SK-N-SH treated with all-trans-retinoic acid at 6 μM for 48 hours (cell line): Measurements from ENCODE around the gene KDM5C.

Source experiments
- BACH2 ChIP-seq: fragments of 250-450 bp; sonication (Bioruptor Pico); IDR thresholded peaks from 2 replicates; pipeline ENCODE4 v1.9.0; 2021; ENCODE audit warnings: mild to moderate bottlenecking, borderline replicate concordance
- CSDC2 ChIP-seq: fragments of 250-450 bp; sonication (Bioruptor Pico); IDR thresholded peaks from 2 replicates; pipeline ENCODE4 v1.5.0; 2020; ENCODE audit warnings: mild to moderate bottlenecking, moderate library complexity
- ESRRG ChIP-seq: fragments of 250-450 bp; sonication (Bioruptor Pico); IDR thresholded peaks from 2 replicates; pipeline ENCODE4 v1.6.1; 2021; ENCODE audit warnings: mild to moderate bottlenecking
- GLIS3 ChIP-seq: fragments of 250-450 bp; sonication (Bioruptor Pico); IDR thresholded peaks from 2 replicates; pipeline ENCODE4 v1.5.0; 2020; ENCODE audit warnings: mild to moderate bottlenecking, moderate library complexity
- PPARA ChIP-seq: fragments of 250-450 bp; sonication (Bioruptor Pico); IDR thresholded peaks from 2 replicates; pipeline ENCODE4 v1.5.0; 2020; ENCODE audit warnings: mild to moderate bottlenecking, borderline replicate concordance
- RARB ChIP-seq: fragments of 250-450 bp; sonication (Bioruptor Pico); IDR thresholded peaks from 2 replicates; pipeline ENCODE4 v1.8.0; 2021; ENCODE audit warnings: mild to moderate bottlenecking, moderate library complexity
- SNAI2 ChIP-seq: fragments of 250-450 bp; sonication (Bioruptor Pico); IDR thresholded peaks from 2 replicates; pipeline ENCODE4 v1.5.0; 2020; ENCODE audit warnings: mild to moderate bottlenecking, moderate library complexity
- TCF4 ChIP-seq: fragments of 250-450 bp; sonication (Bioruptor Pico); IDR thresholded peaks from 2 replicates; pipeline ENCODE4 v1.8.0; 2021; ENCODE audit warnings: mild to moderate bottlenecking, moderate library complexity, borderline replicate concordance
- TOX ChIP-seq: fragments of 250-450 bp; sonication (Bioruptor Pico); IDR thresholded peaks from 2 replicates; pipeline ENCODE4 v1.8.0; 2021; ENCODE audit warnings: mild to moderate bottlenecking, moderate library complexity, borderline replicate concordance
- ZC3H10 ChIP-seq: fragments of 250-450 bp; sonication (Bioruptor Pico); IDR thresholded peaks from 2 replicates; pipeline ENCODE4 v1.5.1; 2021; ENCODE audit warnings: mild to moderate bottlenecking, moderate library complexity
- ZFP3 ChIP-seq: fragments of 250-450 bp; sonication (Bioruptor Pico); IDR thresholded peaks from 2 replicates; pipeline ENCODE4 v1.5.0; 2020; ENCODE audit warnings: mild to moderate bottlenecking, moderate library complexity
- ZNF70 ChIP-seq: fragments of 450-650 bp; formaldehyde crosslinking; IDR thresholded peaks from 2 replicates; pipeline ENCODE4 v1.5.0; 2020; ENCODE audit warnings: mild to moderate bottlenecking, moderate library complexity
- ZNF8 ChIP-seq: fragments of 450-650 bp; formaldehyde crosslinking; IDR thresholded peaks from 2 replicates; pipeline ENCODE4 v1.5.0; 2020; ENCODE audit warnings: mild to moderate bottlenecking, moderate library complexity
- TF ChIP-seq, protein P1 (sequence below): fragments of 250-450 bp; sonication (Bioruptor Pico); IDR thresholded peaks from 2 replicates; pipeline ENCODE4 v1.8.0; 2020; ENCODE audit warnings: mild to moderate bottlenecking, moderate library complexity, borderline replicate concordance

DNA sequence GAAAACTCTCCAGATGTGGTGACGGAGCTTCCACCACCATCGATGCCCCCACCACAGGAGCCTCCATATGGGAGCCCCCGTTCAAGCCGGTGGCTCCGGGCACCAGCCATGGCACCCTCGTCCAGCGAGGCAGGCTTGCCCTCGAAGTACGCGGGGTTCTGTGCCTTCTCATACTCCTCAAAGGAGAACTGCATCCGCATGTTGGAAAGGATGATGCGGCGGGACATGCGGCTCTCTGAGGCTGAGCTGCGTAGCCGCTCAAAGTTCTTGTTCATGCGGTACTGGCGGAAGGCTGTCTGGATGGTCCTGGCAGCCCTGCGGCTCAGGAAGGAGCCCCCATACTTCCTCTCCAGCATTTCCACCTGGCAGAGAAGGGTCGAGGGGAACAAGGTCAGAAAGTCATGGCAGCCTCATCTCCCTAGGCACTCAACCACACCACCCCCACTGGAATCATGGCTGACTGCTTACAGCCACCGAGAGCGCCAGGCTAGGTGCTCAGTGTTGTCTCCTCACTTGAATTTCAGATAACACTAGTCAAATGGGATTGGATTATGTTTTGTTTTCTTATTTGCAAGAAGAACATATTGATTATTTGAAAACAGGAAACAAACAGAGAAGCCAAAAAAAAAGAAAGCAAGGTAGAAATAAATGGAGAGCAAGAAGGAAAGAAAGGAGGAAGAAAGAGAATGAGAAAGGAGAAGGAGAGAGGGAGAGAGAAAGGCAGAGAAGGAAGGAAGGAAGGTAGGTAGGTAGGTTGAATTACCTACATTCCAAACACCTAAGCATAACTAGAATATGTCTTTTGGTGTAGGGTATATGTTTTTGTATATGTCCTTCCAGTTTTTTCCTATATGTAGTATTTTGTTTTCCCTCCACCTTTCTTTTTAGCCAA lies 29.8 kb upstream of the KDM5C start:
- TF ChIP-seq SNAI2 (CRISPR knock-in tag): no peak
- no peak for TF ChIP-seq CSDC2 (CRISPR knock-in tag)
- TF ChIP-seq, protein P1, sequence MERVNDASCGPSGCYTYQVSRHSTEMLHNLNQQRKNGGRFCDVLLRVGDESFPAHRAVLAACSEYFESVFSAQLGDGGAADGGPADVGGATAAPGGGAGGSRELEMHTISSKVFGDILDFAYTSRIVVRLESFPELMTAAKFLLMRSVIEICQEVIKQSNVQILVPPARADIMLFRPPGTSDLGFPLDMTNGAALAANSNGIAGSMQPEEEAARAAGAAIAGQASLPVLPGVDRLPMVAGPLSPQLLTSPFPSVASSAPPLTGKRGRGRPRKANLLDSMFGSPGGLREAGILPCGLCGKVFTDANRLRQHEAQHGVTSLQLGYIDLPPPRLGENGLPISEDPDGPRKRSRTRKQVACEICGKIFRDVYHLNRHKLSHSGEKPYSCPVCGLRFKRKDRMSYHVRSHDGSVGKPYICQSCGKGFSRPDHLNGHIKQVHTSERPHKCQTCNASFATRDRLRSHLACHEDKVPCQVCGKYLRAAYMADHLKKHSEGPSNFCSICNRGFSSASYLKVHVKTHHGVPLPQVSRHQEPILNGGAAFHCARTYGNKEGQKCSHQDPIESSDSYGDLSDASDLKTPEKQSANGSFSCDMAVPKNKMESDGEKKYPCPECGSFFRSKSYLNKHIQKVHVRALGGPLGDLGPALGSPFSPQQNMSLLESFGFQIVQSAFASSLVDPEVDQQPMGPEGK (CRISPR knock-in tag): no peak
- no peak for TF ChIP-seq ZC3H10 (CRISPR knock-in tag)
- TF ChIP-seq RARB: no peak
- TF ChIP-seq ZNF70 (CRISPR knock-in tag): no peak
- no peak for TF ChIP-seq BACH2
- TF ChIP-seq GLIS3 (CRISPR knock-in tag): no peak
- no peak for TF ChIP-seq ESRRG (CRISPR knock-in tag)
- no peak for TF ChIP-seq TCF4
- no peak for TF ChIP-seq PPARA (CRISPR knock-in tag)
- TF ChIP-seq ZFP3 (CRISPR knock-in tag): no peak
- no peak for TF ChIP-seq TOX (CRISPR knock-in tag)
- TF ChIP-seq ZNF8: no peak
